Stimulated activated CD4-positive, alpha-beta T cell treated with anti-CD3 and anti-CD28 coated beads, TNF-alpha, amount 100 ng/mL, for 4 hours (primary cell): ENCODE measurements around the gene PDE8A.
"Not testable (repeated sequence)": the region's sequence is repeated elsewhere in the genome, so short reads cannot be mapped to it uniquely, and the experiment has no call there.

Experiments used
- DNase-seq, 3 experiments: peaks; one replicate each; pipeline ENCODE4 v3.0.0-alpha.2; 2020; ENCODE audit warnings: low read depth in 3 of 3

The PDE8A gene

DNA sequence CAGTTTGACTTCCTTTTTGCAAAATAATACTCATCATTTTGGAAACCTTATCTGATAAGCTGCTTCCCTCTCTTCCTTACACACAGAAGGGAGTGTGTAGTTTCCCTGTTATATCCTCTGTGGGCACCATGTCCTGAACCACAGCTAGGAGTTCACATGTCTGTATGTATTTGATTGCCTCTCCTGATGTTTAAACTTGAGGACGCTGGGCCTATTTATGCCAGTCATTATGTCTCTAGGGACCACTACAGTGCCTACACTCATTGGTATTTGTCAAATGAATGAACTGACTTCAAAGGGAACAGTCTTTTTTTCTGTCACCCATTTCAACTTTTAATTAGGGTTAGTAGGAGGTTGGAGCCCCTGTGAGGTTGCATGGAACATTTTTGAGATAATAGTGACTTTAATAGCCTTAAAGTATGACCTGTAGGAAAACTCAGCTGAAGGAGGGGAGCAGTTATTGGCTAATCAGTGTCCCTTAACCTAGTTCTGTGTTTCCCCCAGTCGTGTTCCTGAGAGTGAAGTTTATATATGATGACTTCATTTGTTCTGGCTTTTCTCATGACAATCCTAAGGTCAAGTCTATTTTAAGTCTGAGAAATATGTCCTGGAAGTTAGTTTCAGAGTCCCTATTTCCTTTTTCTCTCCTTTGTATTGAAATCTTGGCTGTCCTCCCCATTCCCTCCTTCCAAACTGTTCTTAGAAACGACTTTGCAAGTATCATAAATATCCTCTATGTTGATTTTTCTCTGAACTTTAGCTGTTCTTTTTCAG is 28.9 kb downstream of the PDE8A start:
- DNase-seq: no peak

DNA sequence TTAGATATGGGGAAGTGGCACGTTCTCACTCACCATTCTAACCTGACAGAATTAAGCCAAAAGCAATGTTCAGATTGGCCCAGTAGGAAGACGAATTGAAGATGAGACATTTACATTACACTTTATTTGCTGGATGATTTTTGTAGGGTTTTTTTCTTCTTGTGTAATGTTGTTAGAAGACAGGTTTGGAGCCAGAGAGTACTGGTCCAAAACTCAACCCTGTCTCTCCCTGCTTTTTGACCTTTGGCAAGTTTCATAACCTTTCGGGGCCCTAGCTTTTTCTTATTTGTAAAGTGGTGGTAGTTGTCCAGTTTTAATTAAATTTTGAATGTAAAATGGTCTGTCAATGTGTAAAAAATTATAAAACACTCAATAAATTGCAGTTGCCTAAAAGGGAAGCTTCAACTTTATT is 29.5 kb downstream of the PDE8A start:
- DNase-seq: no peak

DNA sequence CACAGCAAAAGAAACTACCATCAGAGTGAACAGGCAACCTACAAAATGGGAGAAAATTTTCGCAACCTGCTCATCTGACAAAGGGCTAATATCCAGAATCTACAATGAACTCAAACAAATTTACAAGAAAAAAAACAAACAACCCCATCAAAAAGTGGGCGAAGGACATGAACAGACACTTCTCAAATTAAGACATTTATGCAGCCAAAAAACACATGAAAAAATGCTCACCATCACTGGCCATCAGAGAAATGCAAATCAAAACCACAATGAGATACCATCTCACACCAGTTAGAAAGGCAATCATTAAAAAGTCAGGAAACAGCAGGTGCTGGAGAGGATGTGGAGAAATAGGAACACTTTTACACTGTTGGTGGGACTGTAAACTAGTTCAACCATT is 30.1 kb downstream of the PDE8A start:
- DNase-seq: not testable (repeated sequence)

DNA sequence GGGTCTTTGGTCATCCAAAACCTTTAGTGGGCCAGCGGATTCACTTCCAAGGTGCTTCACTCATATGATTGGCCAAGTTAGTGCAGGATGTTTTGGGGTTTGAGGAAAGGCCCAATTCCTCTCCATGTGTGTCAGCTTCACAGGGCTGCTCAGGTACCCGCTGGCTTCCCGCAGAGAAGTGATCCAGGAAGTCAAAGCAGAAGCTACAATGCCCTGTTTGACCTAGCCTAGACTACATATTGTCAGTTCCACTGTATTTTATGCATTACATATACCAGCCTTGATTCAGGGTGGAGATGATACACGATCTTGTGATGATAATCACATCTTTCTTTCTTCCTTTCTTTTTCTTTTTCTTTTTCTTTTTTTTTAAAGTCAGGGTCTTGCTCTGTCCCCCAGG is 32.1 kb downstream of the PDE8A start:
- no peak for DNase-seq

DNA sequence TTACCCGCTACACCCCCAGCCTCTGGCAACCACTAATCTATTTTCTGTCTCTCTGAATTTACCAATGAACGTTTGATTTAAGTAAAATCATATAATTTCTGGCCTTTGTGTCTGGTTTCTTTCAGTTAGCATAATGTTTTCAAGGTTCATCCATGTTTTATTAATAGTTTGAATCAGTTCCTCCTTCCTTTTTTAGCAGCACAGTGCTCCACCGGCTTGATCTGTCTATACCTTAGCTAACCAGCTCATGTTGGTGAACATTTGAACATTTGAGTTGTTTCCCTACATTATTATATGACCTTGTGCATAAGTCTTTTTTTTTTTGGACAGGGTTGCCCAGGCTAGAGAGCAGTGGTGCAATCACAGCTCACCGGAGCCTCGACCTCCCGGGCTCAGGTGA is 33.3 kb downstream of the PDE8A start:
- DNase-seq: no peak

DNA sequence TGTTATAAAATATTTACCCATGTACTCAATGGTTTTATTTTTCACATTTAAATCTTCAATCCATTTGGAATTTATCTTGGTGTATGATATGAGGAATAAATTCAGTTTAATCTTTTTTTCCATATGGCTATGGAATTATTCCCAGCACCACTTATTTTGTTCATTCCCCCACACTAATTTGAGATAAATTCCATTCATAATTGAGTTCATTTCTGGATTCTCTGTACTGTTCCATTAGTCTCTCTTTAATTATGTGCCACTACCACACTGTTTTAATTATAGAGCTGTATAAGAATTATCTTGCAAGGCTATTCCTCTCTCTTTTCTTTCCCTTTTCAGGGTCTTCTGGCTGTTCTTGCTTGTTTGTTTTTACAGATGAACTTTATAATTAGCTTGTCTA is 34.6 kb downstream of the PDE8A start:
- no peak for DNase-seq

DNA sequence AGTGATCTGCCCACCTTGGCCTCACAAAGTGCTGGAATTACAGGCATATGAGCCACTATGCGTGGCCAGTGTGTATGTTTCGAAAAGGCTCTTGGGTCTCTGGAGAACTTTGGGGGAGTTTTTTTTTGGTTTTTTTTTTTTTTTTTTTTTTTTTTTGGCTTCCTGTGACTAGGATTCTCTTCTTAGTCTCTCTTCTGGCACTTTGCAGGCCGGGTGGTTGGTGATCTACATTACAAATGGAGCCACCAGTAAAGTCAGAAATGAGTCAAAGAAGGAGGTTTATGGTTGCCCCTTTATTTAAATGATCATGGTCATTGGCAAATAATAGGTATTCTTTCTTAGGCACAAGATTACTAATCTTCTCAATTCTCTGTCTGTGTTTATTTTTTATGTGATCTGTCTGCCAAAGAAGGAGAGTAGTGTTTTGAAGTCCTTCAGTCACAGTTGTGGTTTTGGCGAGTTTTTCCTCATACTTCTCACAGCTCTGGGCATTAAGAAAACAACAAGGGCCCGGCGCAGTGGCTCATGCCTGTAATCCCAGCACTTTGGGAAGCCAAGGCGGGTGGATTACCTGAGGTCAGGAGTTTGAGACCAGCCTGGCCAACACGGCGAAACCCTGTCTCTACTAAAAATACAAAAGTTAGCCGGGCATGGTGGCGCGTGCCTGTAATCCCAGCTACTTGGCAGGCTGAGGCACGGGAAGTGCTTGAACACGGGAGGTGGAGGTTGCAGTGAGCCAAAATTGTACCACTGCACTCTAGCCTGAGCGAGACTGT is 38.3 kb downstream of the PDE8A start:
- DNase-seq: no peak

DNA sequence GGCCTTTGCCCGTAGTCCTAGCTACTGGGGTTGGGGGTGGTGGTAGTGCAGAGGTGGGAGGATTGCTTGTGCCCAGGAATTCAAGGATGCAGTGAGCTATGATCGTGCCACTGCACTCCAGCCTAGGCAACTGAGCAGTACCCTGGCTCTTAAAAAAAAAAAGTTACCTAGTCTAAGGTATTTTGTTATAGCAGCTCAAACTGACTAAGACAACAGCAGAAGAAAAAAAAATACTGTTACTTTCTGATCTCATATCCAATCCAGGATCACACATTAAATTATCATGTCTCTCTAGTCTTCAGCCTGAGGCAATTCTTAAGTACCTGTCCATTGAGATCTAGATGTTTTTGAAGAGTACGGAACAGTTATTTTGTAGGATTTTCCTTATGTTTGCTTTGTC is 39.8 kb downstream of the PDE8A start:
- no peak for DNase-seq

DNA sequence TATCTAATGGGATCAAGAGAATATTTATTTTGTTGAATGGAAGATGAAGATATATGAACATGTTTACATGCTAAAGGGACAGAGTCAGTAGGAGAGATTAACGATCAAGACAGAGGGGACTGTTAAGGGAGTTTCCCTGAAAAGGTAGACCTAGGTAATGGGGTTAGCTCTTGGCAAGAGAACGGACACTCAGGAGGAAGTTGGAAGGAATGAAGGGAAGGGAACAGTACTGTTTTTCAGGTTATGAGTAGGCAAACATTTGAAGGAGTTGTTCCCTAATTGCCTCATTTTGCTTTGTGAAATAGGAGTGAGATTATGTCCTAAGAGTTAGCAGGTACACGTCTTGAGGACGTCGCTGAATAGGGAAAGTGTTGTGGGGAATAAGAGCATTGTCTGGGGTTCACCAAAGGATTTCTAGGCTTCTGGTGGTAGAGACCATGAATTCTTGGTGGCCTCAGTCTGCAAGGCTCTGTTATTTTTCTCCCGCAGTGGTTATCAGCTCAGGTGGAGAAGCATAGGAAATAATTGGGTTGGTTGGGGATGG is 41.3 kb downstream of the PDE8A start:
- no peak for DNase-seq

DNA sequence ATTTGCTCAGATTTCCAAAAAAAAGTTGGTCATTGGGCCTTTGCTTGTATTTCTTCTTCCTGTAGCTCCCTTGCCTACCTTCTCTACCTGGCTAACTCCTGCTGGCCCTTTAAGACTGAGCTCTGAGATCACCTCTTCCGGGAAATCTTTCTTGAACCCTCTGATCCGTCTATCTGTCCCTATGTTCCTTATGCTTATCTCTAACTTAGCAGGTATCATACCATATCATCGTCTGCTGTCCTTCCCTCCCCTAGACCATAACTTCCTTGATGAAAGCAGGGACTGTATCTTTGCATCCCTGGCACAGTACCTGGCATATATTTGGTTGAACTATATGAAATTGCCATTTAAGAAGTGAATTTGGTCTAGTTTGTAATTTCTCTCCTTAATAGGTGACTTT is 42.3 kb downstream of the PDE8A start:
- DNase-seq: no peak

DNA sequence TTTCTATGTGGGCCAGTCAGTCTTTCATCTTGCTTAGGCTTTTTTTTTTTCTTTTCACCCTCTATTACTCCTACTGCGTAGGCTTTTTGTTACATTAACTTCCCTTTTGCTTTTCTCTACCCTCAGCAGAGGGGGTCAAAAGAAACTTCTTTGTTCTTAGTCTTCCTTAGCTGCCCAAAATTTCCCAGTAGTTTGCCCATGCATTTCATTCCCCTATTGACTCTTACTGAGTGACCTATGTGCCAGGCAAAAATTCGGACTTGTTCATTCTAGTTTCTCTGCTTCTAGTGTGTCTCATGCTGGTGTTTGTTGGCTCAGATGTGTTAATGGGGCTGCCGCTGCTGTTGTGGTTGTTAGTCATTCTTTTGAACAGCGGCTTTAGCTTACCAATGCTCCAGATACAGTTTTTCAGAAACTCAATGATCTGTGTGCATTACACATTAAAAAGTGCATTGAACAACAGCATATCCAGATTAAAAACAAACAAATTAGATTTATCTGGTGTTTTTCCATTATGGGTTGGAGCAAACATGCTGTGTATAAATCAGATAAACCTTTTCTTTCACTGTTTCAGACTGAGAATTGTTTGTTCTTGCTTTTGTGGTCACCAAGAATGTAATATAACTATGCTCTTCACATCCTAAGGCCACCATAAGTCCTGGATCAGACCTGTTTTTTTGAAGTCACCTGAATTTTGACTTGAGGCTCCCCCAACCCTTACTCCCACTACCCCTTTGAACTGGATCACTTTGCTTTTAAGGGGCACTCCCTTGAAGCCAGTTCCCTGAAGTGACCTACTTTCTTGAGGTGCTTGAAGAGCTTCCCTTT is 43.1 kb downstream of the PDE8A start:
- DNase-seq: no peak

DNA sequence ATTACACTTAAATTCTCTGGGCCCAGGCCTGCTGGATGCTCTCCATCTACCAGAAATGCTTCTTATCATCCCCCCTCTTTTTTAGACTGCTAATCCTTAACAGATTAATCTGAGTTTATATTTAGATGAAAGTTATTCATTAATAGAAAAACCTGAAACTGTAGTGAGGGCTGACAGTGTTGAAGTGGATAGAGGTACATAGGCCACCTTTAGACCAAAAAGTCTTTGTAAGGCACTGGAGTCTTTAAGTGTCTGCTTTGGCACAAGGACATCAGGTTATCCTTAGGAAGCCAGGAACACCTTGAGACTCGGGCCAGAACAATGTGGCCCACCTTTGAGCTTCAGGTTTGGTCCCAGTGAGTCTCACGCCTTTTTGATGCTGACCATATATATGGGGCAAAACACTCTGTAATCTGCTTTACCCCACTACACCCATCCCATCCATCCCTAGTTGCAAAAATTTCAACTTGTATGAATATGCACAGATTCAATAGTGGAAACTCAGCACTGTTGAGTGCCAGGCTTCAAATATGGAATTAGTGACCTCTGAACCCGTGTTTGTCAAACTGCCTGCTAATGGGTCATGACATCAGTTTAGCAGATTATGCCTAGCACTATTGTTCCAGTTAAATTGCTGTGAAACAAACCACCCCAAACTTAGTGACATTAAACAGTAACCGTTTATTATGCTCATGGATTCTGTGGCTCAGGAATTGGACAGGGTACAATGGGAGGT is 44.0 kb downstream of the PDE8A start:
- DNase-seq: no peak

DNA sequence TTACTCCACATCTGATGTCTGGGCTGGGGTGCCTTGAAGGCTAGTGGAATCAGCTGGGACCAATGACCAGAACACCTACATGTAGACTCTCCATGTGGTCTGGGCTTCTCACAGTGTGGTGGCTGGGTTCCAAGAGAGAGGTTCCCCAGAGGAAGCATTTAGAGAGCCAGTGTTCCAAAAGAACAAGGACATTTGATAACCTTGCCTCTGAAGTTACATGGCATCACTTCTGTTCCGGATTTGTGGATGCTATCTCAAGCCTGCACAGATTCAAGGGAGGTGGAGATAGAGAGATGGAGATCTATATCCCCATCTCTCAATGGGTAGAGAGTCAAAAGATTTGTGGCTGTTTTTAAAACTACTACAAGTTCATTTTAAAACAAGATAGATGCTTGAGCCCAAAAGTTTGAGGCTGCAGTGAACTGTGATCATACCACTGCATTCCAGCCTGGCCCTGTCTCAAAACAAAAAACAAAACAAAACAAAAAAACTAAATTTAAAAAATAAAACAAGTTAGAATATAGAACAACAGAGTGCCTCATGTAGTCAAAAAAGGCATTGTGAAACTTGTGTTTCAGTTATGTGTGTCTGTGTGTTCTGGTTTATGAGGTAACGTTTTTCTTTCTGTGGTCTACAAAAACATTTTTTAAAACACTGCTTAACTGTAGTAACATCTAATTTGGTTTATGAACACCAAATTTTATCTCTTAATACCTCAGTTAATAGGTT is 44.8 kb downstream of the PDE8A start:
- DNase-seq: no peak

DNA sequence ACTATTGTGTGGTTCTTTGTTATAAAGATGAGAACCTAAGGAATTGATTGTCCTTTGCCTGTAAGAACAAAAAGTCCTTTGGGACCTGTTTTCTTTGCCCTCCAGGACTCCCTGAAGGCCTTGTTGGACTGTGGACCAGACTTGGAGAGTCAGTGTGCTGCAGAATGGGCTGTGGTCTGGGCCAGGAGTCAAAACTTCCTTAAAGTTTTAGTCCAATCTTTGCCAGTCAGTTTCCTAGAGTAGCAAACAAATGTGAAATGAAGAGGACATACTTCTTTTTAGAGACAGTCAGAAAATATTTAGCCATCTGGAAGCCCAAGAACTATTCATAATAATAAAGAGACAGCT is 45.4 kb downstream of the PDE8A start:
- DNase-seq: no peak

DNA sequence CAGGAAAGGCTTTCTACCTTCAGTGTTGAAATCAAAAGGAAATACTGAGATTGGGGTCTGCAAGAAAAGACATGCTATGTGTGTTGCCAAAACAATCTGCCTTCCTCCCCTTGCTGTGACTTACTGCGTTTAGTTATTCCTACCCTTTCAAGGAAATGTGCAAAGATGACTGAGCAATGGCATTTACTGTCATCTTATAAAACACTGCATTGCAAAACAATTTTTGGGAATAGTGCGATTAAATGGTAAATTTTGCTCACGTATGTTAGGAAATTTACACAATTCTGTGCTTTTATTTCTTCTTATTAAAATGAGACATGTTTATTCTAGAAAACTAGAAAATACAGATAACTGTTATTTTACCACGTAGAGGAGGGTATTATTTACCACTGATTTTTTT is 45.8 kb downstream of the PDE8A start:
- DNase-seq: no peak

DNA sequence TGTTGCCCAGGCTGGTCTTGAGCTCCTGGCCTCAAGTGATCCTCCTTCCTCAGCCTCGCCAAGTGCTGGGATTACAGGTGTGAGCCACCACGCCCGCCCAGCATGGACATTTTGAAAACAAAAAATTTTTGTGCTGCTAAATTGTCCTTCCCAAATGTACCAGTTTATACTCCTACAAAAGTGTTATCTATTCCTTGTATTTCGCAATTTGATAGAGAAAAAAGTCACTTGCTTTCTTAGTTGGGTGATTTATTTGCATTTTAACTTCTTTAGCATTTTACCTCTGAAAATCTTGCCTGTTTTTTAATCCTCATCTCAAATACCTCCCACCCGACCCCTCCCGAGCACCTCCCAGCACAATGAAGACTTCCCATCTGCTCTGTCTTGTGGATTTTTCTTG is 46.8 kb downstream of the PDE8A start:
- DNase-seq: no peak

DNA sequence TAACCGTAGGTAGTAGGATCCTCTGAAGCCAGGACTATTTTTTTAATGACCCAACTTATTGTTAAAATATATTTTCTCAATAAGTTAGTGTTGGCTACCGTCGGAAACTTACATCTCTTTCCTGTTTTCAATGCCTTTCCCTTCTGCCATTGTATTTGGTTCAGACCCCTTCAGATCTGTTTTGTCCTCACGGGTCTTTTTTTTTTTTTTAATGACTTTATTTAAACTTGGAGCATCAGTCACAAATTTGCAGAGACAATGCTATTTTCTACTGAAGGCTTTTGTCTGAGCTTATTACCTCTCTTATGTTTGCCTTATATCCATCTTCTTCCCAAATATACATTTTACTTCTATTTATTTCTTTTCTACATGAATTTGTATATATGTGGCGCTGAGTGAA is 47.6 kb downstream of the PDE8A start:
- DNase-seq: no peak

DNA sequence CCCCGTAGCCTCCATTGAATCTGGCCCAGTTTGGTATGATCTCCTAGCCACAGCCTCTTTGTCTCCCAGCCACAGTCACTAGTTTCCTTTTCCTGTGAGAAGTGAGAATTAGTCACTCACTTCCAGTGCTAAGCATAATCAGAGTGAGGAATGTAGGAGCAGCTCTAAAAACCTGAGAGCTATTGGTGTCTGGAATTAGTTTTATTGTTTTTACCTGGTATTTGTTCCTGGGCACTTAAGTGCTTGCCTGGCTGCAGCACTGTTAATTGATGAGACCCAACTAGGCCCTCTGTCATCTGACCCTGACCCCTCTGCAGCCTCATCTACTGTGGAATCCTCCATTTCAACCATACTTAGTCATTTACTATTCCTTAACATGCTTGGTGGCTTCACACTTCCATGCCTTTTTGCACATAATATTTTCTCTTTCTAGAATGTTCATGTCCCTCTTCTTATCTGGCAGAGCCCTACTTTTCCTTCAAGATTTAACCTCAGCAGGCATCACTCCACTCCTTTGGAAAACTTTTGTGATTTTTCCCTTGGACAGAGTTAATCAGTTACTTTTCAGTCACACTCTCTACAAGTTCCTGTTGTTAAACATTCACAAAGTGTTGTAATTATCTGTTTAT is 48.8 kb downstream of the PDE8A start:
- no peak for DNase-seq

DNA sequence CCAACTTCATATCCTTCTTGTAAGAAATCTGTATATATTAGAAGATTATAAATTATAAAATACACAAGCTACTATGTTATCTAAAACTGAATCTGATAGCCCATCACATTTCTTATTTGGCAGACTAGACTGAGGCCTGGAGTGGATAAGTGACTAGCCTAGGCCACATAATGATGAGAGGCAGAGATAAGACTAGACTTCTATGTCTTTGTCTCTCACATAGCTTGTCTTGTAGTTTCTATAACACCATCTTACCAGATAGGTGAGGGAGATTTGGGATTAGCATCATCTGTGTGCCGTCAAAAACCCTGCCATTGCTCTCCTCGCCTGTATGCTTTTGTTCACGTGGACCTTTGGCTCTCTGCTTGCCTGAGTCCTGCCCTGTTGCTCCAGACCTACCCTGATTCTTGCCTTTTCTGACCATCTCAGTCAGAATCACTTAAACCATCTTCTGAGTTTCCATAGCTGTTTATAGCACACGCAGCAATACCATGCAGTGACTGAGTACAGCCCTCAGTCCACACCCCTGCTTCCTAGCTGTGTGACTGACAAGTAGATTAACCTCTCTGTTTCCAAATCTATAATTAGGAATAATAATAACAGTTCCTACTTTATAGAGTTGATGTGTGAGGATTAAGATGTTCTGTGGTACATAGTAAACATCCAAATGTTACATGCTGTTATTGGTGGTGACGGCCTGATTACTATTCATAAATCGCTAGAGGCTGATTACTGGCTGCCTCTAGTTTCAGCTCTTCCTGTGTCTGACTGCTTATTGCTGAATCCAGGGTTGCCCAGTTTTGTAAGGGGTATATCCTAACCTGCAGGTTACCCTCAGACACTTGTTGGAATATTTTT is 49.7 kb downstream of the PDE8A start:
- DNase-seq: no peak
